GM18909 (cell line): ENCODE measurements around the gene TKT.

Experiments used
- ATAC-seq: cut with Tn5 transposase; IDR thresholded peaks from one replicate; pipeline ENCODE4 v1.9.1; 2021; ENCODE audit warnings: mild to moderate bottlenecking; ENCODE audit not compliant: unreplicated experiment, poor library complexity

Gene TKT

DNA sequence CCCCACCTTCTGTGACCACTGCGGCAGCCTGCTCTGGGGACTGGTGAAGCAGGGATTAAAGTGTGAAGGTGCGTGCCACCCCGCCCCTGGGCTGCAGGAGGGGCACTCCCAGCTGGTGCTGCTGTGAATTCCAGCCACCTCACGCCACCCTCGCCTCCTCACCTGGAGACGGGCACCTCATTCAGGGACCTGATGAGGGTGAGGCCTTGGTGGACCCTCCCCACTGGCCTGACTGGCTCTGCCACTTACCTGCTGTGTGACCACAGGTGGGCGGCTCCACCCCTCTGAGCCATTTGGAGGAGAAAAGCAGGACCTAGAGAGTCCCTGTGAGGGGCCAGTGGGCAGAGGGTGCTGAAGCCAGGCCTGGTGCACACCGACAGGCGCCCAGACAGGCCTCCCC lies 72.3 kb downstream of the TKT start:
- ATAC-seq: no peak

DNA sequence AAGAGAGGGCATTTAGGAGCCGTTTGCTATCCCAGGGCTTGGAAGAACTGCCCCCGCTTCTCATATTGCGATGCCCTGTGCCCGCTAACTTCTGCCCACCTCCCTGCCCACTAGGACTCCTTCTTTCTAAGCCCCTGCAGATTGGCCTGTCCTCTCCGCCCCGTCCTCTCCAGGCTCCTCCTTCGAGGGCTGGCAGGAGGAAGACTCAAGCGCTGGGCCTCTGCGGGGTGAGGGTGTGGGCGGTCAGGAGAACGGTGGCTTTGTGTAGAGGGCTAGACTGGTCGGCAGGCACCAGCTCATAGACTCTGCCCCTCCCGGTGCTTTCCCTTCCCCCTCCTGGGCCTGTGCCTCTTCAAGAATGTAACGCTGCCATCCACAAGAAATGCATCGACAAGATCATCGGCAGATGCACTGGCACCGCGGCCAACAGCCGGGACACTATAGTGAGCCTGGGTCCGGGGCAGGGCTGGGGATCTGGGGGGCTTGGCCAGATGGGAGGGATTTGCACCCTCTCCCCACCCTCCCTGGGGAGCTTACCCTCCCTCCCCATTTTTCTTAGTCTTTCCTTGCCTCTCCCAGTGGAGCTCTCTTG lies 73.0 kb downstream of the TKT start:
- ATAC-seq: no peak

GRCh38 chr3:53181528-53181927 lies 74.3 kb downstream of the TKT start:
- ATAC-seq: no peak

DNA sequence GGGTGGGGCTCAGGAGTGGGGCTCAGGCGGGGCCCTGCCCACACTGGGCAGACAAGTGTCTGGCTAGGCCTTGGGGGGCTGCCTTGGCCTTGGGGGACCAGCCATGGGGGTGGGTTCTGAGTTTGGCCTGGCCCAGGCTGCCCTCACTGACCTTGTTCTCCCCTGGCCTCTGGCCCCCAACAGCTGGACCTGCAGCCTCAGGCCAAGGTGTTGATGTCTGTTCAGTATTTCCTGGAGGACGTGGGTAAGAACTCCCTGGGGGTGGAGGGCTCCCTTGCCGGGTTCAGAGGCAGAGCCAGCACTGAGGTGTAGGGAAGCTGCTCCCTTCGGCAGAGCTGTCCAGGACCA lies 74.8 kb downstream of the TKT start:
- ATAC-seq: peak; percentile 16

GRCh38 chr3:53180305-53181023 lies 75.4 kb downstream of the TKT start:
- ATAC-seq: peak; percentile 96

- ATAC-seq: no peak
These were observed 76.2 kb downstream of the TKT start for GRCh38 chr3:53179580-53179979.

GRCh38 chr3:53178246-53178645 lies 77.6 kb downstream of the TKT start:
- ATAC-seq: no peak

DNA sequence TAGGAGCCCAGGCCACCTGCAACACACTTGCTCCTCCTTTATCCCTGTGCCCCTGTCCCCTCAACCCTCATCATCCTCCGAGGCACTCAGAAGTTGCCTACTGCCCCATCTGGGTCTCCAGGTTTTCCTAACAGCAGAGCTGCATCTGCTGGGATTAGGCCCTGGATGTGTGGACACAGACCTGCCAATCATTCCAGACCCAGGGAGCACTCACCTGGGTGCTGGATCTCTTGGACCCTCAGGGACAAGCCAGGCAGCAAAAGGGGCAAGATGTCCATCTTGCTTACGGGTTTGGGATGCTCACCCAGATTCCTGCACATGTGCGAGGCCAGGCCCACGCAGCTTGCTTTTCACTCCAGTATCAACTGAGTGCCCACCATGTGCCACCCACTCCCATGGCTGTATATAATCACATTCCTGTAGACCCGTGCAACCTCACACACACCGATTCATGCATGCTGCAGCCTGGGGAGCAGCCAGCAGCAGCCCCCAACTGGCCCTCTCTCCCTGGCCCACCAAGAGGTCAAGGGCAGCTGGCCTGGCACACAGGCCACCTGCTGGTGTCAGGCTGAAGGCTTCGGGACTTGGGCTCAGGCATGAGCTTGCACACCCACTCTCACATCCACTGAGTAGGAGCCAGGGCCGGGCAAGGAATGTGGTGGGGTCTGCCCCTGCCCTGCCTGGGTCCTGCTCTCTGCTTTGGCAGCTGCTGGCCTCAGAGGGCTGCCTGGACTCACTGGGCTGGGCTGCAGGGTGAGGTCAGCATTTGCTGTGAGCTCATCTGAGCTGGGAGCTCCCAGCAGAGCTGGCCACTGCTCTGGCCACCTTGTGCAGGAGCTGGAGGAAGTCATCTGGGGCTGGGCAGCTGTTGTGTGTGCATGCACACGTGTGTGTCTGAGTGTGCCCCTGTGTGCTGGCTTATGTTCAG lies 79.9 kb downstream of the TKT start:
- no peak for ATAC-seq
